Stimulated activated naive B cell treated with anti-CD40 and anti-IgM and Interleukin-4, amounts not matched to agents 10 μg/mL and 1 μg/mL and 100 μg/mL, for 72 hours (primary cell): ENCODE data around the gene SCUBE1.

Experiments used
- ATAC-seq, 2 donors: fragments of 150-1000 bp; cut with Tn5 transposase; replicated peaks; 2 replicates each; pipeline ENCODE4 v1.10.0; 2021; ENCODE audit warnings: moderate library complexity in 1 of 2
- DNase-seq: peaks from one replicate; pipeline ENCODE4 v3.0.0; 2021
- H3K27ac Mint-ChIP-seq: one replicate; pipeline ENCODE4 v1.8.0; 2022; ENCODE audit warnings: mild to moderate bottlenecking, mixed read lengths
- H3K27me3 Mint-ChIP-seq, 2 donors: one replicate each; pipeline ENCODE4 v1.8.0; 2022; ENCODE audit warnings: mixed read lengths in 2 of 2
- H3K36me3 Mint-ChIP-seq, 2 donors: one replicate each; pipeline ENCODE4 v1.8.0; 2022; ENCODE audit warnings: mixed read lengths in 2 of 2, mild to moderate bottlenecking in 1 of 2
- H3K4me1 Mint-ChIP-seq, 2 donors: one replicate each; pipeline ENCODE4 v1.8.0; 2022; ENCODE audit warnings: mixed read lengths in 2 of 2, mild to moderate bottlenecking in 1 of 2
- H3K4me3 Mint-ChIP-seq, 2 donors: one replicate each; pipeline ENCODE4 v1.8.0; 2022; ENCODE audit warnings: mild to moderate bottlenecking in 2 of 2, mixed read lengths in 2 of 2, moderate library complexity in 1 of 2
- H3K9me3 Mint-ChIP-seq, 2 donors: one replicate each; pipeline ENCODE4 v1.8.0; 2022; ENCODE audit warnings: mixed read lengths in 2 of 2, mild to moderate bottlenecking in 1 of 2

SCUBE1 gene

GRCh38 chr22:43181321-43182076, 161.7 kb downstream of the SCUBE1 start:
- peaks cover 10 to 23% of the 10 kb centered on the region in 2 donors for H3K4me1 Mint-ChIP-seq
- H3K9me3 Mint-ChIP-seq, result no peaks in the 10 kb centered on the region
- no peak for ATAC-seq
- no peak for DNase-seq
- no peaks in the 10 kb centered on the region for H3K27me3 Mint-ChIP-seq
- peaks cover 38 to 56% of the 10 kb centered on the region in 2 donors for H3K36me3 Mint-ChIP-seq
- H3K4me3 Mint-ChIP-seq, result no peak overlapping the region
- H3K27ac Mint-ChIP-seq, result no peak overlapping the region

DNA sequence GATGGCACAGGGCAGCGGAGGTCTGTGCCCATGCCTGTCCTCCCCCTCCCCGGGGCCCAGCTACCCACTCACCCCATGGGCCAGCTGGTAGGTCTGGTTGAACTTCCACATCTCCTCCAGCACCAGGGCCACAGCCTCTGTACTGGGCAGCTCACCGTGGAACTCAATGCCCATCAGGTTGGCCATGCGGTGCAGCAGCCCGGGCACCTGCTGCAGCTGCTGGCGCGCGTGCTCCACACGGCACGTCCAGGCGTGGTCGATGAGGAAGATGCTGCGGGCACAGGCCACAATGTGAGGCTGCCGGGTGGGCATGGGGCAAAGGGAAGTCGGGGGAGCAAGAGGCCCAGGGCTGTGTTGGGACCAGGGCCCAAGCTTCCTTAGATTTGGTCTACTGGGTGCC, 162.5 kb downstream of the SCUBE1 start:
- Mint-ChIP-seq H3K27ac (no peak overlapping the region), H3K4me3 (no peak overlapping the region), H3K4me1 (peaks cover 10 to 17% of the 10 kb centered on the region in 2 donors), H3K9me3 (no peaks in the 10 kb centered on the region), H3K36me3 (peaks cover 42 to 60% of the 10 kb centered on the region in 2 donors), H3K27me3 (no peaks in the 10 kb centered on the region)
- ATAC-seq (no peak), DNase-seq (no peak)

- H3K27me3 Mint-ChIP-seq, result no peaks in the 10 kb centered on the region
- H3K4me3 Mint-ChIP-seq, result no peak overlapping the region
- DNase-seq (no peak), ATAC-seq (no peak)
- H3K36me3 Mint-ChIP-seq, result peaks cover 42 to 60% of the 10 kb centered on the region in 2 donors
- peaks cover 5 to 9% of the 10 kb centered on the region in 2 donors for H3K4me1 Mint-ChIP-seq
- H3K27ac Mint-ChIP-seq, result no peak overlapping the region
- no peaks in the 10 kb centered on the region for H3K9me3 Mint-ChIP-seq
Measured at GRCh38 chr22:43179911-43180195, 163.3 kb downstream of the SCUBE1 start.

DNA sequence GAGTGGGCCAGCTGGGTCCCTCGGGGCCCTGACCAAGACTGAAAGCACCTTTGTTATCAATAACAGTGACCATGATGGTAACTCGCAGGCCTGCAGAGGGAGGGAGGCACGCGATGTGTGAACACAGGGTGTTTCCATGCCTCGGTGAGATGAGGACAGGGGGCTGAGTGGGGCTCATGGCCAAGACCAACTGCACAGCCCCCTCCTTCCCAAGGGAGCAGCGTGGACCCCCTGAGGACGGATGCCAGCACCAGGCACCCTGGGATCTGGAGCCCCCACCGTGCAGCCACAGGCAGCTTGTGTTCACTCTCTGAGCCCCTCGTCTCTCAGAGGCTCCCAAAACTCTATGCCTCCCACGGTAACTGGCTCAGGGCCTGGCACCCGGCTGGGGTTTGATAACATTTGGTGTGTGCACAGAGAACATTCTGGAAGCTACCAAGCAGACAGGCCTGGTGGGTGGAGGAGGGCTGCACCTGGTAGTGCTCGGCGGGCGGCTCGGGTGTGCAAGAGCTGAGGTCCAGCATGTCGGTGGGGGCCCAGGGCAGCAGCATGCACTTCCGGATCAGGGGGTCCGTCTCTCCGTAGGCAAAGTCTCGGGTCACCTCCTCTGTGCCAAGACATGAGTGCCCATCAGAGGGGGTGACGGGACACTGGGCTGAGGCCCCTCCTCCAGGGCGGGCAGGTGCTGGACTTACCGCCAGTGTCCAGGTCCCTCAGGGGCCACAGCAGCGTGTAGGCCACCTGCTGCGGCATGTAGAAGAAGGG, 163.8 kb downstream of the SCUBE1 start:
- H3K27ac Mint-ChIP-seq, result no peak overlapping the region
- peaks cover 42 to 60% of the 10 kb centered on the region in 2 donors for H3K36me3 Mint-ChIP-seq
- DNase-seq (no peak), ATAC-seq (no peak)
- H3K4me1 Mint-ChIP-seq, result peaks cover 4% of the 10 kb centered on the region in 2 donors
- H3K4me3 Mint-ChIP-seq, result no peak overlapping the region
- H3K9me3 Mint-ChIP-seq, result no peaks in the 10 kb centered on the region
- no peaks in the 10 kb centered on the region for H3K27me3 Mint-ChIP-seq

DNA sequence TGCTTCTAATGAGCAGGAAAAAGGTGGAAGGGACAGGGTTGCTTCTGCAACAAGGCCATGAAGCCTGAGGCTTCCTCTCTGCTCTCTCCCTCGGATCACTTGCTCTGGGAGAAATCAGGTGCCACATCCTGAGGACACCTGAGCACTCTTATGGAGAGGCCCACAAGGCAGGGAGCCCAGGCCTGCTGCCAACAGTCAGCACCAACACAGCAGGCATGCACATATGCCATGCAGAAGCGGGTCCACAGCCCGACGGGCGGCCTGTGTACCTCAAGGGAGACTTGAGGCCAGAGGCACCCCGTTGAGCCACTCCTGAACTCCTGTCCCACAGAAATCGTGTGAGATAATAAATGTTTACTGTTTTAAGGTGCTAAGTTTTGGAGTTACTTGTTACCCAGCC, 165.7 kb downstream of the SCUBE1 start:
- no peaks in the 10 kb centered on the region for H3K27me3 Mint-ChIP-seq
- no peaks in the 10 kb centered on the region for H3K9me3 Mint-ChIP-seq
- no peak overlapping the region for H3K4me3 Mint-ChIP-seq
- no peak overlapping the region for H3K27ac Mint-ChIP-seq
- DNase-seq (no peak), ATAC-seq (no peak)
- H3K36me3 Mint-ChIP-seq, result peaks cover 52 to 70% of the 10 kb centered on the region in 2 donors
- no peaks in the 10 kb centered on the region for H3K4me1 Mint-ChIP-seq

DNA sequence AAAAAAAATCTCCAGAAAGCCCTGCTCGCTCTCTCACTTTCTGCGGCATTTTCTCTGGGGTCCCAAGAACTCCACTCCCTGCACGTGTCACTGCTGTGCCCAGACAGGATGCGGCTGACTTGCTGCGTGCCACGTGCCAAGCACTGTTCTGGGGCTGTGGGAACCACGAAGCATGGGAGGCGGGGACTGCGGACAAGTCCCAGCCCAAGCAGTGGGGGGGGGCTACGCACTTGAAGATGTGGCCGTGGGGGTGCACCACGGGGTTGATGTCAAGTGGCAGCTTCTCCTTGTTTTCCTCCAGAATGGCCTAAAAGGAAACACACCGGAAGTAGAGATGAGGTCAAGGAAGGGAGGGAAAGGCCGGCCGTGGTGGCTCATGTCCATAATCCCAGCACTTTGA, 167.1 kb downstream of the SCUBE1 start:
- no peak for ATAC-seq
- peaks cover 50 to 69% of the 10 kb centered on the region in 2 donors for H3K36me3 Mint-ChIP-seq
- H3K9me3 Mint-ChIP-seq, result no peaks in the 10 kb centered on the region
- H3K4me3 Mint-ChIP-seq, result no peak overlapping the region
- H3K4me1 Mint-ChIP-seq, result no peaks in the 10 kb centered on the region
- DNase-seq, result no peak
- H3K27ac Mint-ChIP-seq, result no peak overlapping the region
- H3K27me3 Mint-ChIP-seq, result no peaks in the 10 kb centered on the region

DNA sequence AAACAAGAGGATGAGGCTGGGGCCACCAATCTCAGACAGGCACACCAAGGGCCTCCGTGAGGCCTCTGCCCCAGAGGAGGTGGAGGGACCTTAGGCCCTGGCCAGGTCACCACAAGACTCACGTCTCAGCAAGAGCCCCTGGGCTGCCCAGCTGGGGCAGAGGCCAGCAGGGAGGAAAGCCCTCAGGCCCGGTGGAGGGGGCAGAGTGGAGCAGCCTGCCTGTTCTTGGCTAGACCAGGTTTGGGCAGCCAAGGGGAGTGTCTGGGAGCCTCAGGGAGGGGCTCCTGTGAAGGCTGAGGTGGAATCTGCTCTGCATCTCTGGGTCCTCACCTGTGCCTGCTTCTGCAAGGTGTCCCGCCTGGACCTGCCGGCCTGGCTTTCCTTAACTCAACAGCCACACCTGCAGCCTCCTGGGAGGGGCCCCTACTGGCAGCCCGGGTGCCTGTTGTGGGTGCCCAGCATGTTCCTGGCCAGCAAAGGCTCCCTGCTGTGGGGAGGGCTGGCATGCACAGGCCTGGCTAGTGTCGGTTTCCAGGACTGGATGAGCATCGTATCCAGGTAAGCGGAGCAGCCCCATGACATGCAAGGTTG, 168.1 kb downstream of the SCUBE1 start:
- Mint-ChIP-seq H3K4me3 (no peak overlapping the region), H3K36me3 (peaks cover 54 to 70% of the 10 kb centered on the region in 2 donors), H3K4me1 (no peaks in the 10 kb centered on the region), H3K27ac (no peak overlapping the region), H3K27me3 (no peaks in the 10 kb centered on the region), H3K9me3 (no peaks in the 10 kb centered on the region)
- no peak for ATAC-seq
- DNase-seq, result no peak

GRCh38 chr22:43173976-43174720, 169.0 kb downstream of the SCUBE1 start:
- no peaks in the 10 kb centered on the region for H3K9me3 Mint-ChIP-seq
- DNase-seq (no peak), ATAC-seq (no peak)
- peaks cover 52 to 70% of the 10 kb centered on the region in 2 donors for H3K36me3 Mint-ChIP-seq
- H3K27me3 Mint-ChIP-seq, result no peaks in the 10 kb centered on the region
- H3K4me3 Mint-ChIP-seq, result no peak overlapping the region
- H3K4me1 Mint-ChIP-seq, result no peaks in the 10 kb centered on the region
- no peak overlapping the region for H3K27ac Mint-ChIP-seq

GRCh38 chr22:43173566-43173965, 169.6 kb downstream of the SCUBE1 start:
- Mint-ChIP-seq H3K4me3 (no peak overlapping the region), H3K36me3 (peaks cover 50 to 70% of the 10 kb centered on the region in 2 donors), H3K27me3 (no peaks in the 10 kb centered on the region), H3K4me1 (no peaks in the 10 kb centered on the region), H3K9me3 (no peaks in the 10 kb centered on the region), H3K27ac (no peak overlapping the region)
- DNase-seq, result no peak
- ATAC-seq, result no peak

DNA sequence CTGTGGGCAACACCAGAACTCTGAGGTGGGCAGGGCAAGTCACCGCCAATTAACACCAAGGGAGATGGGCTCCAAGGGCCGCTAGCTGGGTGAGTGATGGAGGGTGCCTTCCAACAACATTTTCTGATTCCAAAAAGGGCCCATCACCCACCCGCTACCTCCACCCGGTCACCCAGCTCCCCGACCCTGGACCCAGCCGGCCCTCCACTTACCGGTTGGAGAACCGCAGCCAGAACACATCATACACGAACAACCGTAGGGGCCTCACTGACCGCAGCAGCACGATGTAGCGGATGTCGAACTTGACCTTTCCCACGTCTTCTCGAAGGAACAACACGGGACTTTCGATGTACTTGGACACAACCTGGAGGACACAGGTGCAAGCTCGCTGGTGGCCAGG, 171.0 kb downstream of the SCUBE1 start:
- Mint-ChIP-seq H3K27me3 (no peaks in the 10 kb centered on the region), H3K27ac (no peak overlapping the region), H3K4me1 (no peaks in the 10 kb centered on the region), H3K9me3 (no peaks in the 10 kb centered on the region), H3K36me3 (peaks cover 54 to 72% of the 10 kb centered on the region in 2 donors), H3K4me3 (no peak overlapping the region)
- DNase-seq, result no peak
- no peak for ATAC-seq

DNA sequence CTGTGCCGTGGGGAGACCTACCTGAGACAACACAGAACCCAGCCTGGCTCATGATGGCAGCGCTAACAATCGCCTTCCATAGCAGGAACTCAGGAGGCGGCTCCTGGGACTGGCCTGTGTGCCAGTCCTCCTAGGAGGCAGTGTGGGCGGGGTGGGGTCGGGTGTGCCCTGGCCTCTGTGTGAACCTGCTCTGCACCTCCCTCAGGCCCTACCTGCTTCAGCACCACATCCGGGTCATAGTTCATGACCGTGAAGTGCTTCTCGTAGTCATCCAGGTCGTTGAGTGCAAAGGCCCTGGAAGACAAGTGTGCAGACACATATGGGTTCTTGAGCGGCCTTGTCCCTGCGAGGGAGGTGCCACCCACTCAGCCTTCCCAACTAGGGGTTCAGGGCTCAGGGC, 171.6 kb downstream of the SCUBE1 start:
- peaks cover 54 to 73% of the 10 kb centered on the region in 2 donors for H3K36me3 Mint-ChIP-seq
- no peaks in the 10 kb centered on the region for H3K9me3 Mint-ChIP-seq
- no peaks in the 10 kb centered on the region for H3K4me1 Mint-ChIP-seq
- no peaks in the 10 kb centered on the region for H3K27me3 Mint-ChIP-seq
- ATAC-seq (no peak), DNase-seq (no peak)
- H3K4me3 Mint-ChIP-seq, result no peak overlapping the region
- H3K27ac Mint-ChIP-seq, result no peak overlapping the region

- Mint-ChIP-seq H3K27me3 (no peaks in the 10 kb centered on the region), H3K9me3 (no peaks in the 10 kb centered on the region), H3K4me1 (no peaks in the 10 kb centered on the region), H3K4me3 (no peak overlapping the region), H3K36me3 (peaks cover 52 to 75% of the 10 kb centered on the region in 2 donors), H3K27ac (no peak overlapping the region)
- DNase-seq, result no peak
- no peak for ATAC-seq
Measured at GRCh38 chr22:43171019-43171491, 172.1 kb downstream of the SCUBE1 start.

DNA sequence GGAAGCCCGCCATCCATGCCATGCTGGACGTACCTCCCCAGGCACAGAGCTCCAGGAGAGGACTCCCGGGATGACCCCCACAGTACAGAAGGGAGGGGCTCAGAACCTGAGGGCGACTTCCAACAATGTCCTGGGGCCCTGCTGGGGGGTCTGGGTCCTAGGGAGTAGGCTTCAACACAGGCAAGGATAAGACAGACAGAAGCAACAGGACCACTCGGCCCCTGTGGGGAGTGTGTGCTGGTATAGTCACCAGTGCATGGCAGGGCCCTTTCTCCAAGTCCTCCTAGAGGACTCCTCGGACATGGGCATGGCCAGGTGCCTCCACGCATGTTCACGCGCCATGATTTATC, 173.1 kb downstream of the SCUBE1 start:
- Mint-ChIP-seq H3K27me3 (no peaks in the 10 kb centered on the region), H3K4me3 (no peak overlapping the region), H3K4me1 (no peaks in the 10 kb centered on the region), H3K36me3 (peaks cover 51 to 76% of the 10 kb centered on the region in 2 donors), H3K27ac (no peak overlapping the region), H3K9me3 (no peaks in the 10 kb centered on the region)
- DNase-seq (no peak), ATAC-seq (no peak)

- H3K4me3 Mint-ChIP-seq, result no peak overlapping the region
- ATAC-seq (no peak), DNase-seq (no peak)
- peaks cover under 1 to 2% of the 10 kb centered on the region in 2 donors for H3K4me1 Mint-ChIP-seq
- H3K36me3 Mint-ChIP-seq, result peaks cover 51 to 75% of the 10 kb centered on the region in 2 donors
- H3K27me3 Mint-ChIP-seq, result no peaks in the 10 kb centered on the region
- no peaks in the 10 kb centered on the region for H3K9me3 Mint-ChIP-seq
- peak overlapping the region; percentile 44 for H3K27ac Mint-ChIP-seq
Measured at GRCh38 chr22:43169310-43170130, 173.7 kb downstream of the SCUBE1 start.
